SIG-M5 (cell line): ENCODE results near the gene ORAI3.

Experiments
- DNase-seq: peaks from one replicate; lab custom pipeline; 2025; lab: John Stamatoyannopoulos, UW

ORAI3 gene

GRCh38 chr16:30992276-30992780 lies 43.5 kb downstream of the ORAI3 start:
- DNase-seq = no peak

- no peak for DNase-seq
These were observed 44.3 kb downstream of the ORAI3 start for GRCh38 chr16:30992931-30993816.

GRCh38 chr16:30995927-30996323 lies 47.1 kb downstream of the ORAI3 start:
- DNase-seq = no peak

- DNase-seq = no peak
These were observed 47.6 kb downstream of the ORAI3 start for GRCh38 chr16:30996324-30996984.

- DNase-seq = no peak
These were observed 48.3 kb downstream of the ORAI3 start for GRCh38 chr16:30996985-30997724.

- DNase-seq = no peak
These were observed 49.1 kb downstream of the ORAI3 start for GRCh38 chr16:30997725-30998711.

GRCh38 chr16:30998852-30999761 lies 50.2 kb downstream of the ORAI3 start:
- DNase-seq = no peak

GRCh38 chr16:31000671-31001382 lies 52.0 kb downstream of the ORAI3 start:
- DNase-seq = no peak

- no peak for DNase-seq
These were observed 52.8 kb downstream of the ORAI3 start for GRCh38 chr16:31001507-31002249.

- DNase-seq = no peak
These were observed 53.4 kb downstream of the ORAI3 start for GRCh38 chr16:31002250-31002700.

- DNase-seq = no peak
These were observed 54.0 kb downstream of the ORAI3 start for GRCh38 chr16:31002862-31003341.

- no peak for DNase-seq
These were observed 54.9 kb downstream of the ORAI3 start for GRCh38 chr16:31003744-31004143.
